Measurements from ENCODE around the gene CHDH. TPM values are rescaled to one million over a fixed set of nuclear protein-coding genes. Genes with fewer than 3 reads are reported as not detected.

CHDH gene, protein sequence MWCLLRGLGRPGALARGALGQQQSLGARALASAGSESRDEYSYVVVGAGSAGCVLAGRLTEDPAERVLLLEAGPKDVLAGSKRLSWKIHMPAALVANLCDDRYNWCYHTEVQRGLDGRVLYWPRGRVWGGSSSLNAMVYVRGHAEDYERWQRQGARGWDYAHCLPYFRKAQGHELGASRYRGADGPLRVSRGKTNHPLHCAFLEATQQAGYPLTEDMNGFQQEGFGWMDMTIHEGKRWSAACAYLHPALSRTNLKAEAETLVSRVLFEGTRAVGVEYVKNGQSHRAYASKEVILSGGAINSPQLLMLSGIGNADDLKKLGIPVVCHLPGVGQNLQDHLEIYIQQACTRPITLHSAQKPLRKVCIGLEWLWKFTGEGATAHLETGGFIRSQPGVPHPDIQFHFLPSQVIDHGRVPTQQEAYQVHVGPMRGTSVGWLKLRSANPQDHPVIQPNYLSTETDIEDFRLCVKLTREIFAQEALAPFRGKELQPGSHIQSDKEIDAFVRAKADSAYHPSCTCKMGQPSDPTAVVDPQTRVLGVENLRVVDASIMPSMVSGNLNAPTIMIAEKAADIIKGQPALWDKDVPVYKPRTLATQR
- polyA plus RNA-seq (ENCODE audit: insufficient read length in 3 of 3), result 1 to 10 TPM; 6.7 to 9.1 (median 8.8) TPM

DNA sequence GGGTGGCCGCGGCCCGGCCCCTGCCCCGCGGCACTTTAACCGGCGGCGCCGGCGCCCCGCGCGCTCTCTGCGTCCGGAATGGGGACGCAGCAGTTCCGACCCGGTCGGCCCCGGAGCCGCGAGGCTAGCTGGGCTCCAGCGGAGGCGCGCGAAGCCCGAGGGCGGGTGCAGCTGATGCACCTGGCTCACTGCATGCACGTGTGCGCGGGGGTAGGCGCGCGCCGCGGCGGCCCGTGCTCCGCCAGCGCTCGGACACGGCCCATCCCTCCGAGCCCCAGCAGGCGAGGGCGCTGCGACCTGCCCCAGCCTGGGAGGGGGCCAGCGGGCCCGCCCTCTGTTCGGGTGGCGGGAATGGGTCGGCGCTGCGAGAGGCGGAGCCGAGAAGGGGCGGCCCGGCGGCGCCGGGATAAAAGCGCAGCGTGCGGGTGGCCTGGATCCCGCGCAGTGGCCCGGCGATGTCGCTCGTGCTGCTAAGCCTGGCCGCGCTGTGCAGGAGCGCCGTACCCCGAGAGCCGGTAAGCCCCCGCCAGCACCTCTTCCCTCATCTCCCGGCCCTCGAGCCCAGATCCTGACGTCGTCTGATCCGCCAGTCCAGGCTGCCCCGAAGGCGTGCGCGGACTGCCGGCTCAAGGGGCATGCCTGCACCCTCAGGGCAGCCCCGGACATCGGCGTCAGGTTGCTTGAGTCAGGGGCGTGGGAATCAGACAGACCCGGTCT, at the start of gene CHDH, which contains the start of gene IL17RB:
Gene CHDH (minus strand): TSS at position 286 of the 717 bp plus-strand sequence. CDS start 22,411 bp downstream, outside the sequence.
Gene IL17RB (plus strand): TSS at position 435 of the 717 bp plus-strand sequence. CDS start 21 bp downstream, at position 456.
- peak in 1 of 3 donors; percentile 27 for DNase-seq (ENCODE audit: low read depth in 3 of 3, low spot score in 2 of 3)

GRCh38 chr3:53892286-53892637, 46.0 kb upstream of the CHDH start:
- DNase-seq (ENCODE audit: low read depth in 3 of 3, low spot score in 2 of 3), result peak in 1 of 3 donors; percentile 56

- DNase-seq (ENCODE audit: low read depth in 3 of 3, low spot score in 2 of 3), result peak; percentile 96 to 98 (median 98)
Measured at GRCh38 chr3:53891497-53892285, 45.5 kb upstream of the CHDH start, which contains the start of gene SELENOK. TSS of gene SELENOK (minus strand) at chr3:53891859.

GRCh38 chr3:53890726-53891475, 44.7 kb upstream of the CHDH start:
- DNase-seq (ENCODE audit: low read depth in 3 of 3, low spot score in 2 of 3), result no peak

DNA sequence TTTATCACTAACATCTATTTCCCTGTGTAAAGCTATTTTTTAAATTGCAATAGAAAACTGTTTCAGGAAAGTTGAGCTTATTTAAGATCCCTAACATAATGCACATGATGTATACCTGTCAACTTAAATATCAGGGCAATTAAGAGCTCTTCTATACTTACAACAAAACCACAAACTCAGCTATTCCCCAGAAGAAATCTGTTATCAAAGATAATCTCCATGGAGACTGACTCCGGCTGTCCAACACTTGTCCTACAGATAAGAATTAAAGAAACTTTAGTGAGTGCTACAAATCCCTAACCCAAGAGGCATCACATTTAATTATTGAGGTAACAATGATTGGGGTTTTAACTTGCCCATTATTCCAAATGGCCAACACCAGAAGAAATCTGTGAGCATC, 42.0 kb upstream of the CHDH start:
- no peak for DNase-seq (ENCODE audit: low read depth in 3 of 3, low spot score in 2 of 3)

- DNase-seq (ENCODE audit: low read depth in 3 of 3, low spot score in 2 of 3), result no peak
Measured at GRCh38 chr3:53887446-53887845, 41.2 kb upstream of the CHDH start.

GRCh38 chr3:53885239-53885638, 39.0 kb upstream of the CHDH start:
- no peak for DNase-seq (ENCODE audit: low read depth in 3 of 3, low spot score in 2 of 3)

DNA sequence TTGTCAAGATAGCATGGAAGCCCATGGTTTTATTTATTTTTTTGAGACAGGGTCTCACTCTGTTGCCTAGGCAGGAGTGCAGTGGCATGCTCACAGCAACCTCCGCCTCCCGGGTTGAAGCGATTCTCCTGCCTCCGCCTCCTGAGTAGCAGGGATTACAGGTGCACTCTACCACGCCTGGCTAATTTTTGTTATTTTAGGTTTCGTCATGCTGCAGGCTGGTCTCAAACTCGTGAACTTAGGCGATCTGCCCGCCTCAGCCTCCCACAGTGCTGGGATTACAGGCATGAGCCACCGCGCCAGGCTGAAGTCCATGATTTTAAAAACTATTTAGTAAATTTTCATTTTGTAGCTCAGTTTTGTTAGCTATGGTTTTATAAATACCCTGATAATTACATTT, 38.4 kb upstream of the CHDH start:
- no peak for DNase-seq (ENCODE audit: low read depth in 3 of 3, low spot score in 2 of 3)

DNA sequence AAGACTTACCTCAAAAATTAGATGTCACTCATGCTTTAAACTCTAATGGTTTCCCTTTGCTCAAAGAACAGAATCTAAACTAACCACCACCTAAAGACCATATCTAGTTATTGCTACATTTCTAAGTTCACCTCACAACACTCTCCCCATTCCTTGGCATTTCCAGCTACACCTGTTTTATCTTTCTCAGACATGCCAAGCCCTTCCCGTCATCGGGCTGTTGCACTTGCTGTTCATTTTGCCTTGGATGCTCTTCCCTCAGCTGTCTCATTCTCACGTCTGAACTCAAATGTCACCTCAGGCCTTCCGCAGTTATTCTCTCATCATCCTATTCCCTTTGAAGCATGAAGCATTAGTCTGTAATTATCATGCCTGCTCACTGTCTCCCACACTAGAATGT, 36.8 kb upstream of the CHDH start:
- no peak for DNase-seq (ENCODE audit: low read depth in 3 of 3, low spot score in 2 of 3)

- DNase-seq (ENCODE audit: low read depth in 3 of 3, low spot score in 2 of 3), result peak; percentile 74 to 87 (median 77)
Measured at GRCh38 chr3:53881691-53882593, 35.7 kb upstream of the CHDH start, which contains the start of gene ACTR8. TSS of gene ACTR8 (minus strand) at chr3:53882152. CDS start at chr3:53882101, 51 bp downstream.

DNA sequence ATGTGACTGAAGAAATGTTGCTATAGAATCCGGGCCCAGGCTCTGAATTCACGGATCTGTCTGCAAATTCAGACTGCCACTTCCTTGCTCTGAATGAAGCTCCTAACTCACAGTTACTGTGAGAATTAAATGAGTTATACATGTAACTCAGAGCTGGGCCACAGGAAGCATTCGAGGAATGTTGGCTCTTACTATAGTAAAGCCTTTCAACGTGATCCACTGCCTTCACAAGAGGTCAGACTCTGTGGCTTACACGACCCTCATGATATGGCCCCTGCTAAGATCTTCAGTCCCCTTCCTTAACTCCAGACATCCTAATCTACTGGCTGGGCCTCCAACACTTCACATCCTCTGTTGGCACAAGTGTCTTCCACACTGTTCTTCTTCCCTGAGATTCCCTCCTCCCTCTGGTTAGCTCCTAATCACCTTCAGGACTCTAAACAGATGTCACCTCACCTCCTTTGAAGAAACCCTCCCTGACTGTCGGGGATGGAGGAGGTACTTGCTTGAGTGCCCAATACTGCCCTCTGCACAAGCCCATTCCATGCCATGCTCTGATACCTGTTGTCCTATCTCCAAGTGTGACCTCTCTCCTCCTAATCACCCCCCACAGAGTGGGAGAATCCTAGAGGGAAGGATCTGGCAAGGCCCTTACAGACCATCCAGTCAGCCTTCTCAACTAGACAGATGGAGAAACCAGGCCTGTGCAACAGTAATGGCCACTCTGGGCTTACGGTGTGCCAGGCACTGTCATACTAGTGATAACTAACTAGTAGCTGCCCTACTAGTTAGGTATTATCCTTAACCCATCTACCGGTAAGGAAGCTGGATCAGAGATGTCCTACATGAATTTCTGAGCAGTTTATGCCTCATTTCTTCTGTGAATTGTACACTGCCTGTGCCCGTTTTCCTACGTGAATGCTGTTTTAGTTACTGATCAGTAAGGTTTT, 34.5 kb upstream of the CHDH start:
- DNase-seq (ENCODE audit: low read depth in 3 of 3, low spot score in 2 of 3), result no peak

DNA sequence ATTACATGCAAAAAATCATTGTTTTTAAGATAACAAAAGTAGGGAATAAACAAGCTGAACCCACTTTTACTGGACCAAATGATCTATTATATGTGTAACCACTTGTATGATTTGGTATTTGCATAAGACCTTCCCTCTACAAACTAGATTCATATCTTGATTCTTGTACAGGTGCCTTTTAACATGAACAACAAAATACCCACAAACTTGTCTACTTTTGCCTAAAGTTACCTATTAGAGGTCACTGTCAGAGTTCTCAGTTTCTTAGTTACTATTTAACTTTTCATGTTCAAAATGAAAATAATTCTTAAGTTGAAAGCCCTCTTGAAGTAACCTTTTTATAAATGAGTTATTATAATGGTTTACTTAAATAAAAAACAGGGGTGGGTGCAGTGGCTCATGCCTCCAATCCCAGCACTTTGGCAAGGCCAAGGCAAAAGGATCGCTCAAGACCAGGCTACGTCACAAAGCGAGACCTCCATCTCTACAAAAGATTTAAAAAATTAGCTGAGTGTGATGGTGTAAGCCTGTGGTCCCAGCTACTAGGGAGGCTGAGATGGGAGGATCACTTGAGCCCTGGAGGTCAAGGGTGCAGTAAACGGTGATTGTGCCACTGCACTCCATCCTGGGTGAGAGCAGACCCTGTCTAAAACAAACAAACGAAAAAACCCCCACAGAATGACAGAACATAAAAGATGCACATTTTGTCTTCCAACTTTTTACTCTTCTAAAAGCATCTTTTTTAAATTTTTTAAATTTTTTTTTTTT, 19.7 kb upstream of the CHDH start:
- no peak for DNase-seq (ENCODE audit: low read depth in 3 of 3, low spot score in 2 of 3)

DNA sequence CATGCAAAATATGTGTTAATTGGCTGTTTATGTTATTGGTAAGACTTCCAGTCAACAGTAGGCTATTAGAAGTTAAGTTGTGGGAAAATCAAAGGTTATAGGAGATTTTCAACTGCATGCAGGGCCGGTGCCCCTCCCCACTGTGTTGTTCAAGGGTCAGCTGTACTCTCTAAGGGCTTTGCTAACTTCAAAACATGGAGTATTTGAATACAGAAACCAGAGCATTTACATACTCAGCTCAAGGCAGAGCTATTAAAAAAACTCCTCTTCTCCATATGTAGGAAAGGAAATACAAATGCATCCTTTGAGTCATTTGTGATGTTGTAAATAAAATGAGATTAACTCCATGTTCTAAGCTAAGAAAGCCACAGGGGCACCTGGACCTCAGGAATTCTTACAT, 16.9 kb upstream of the CHDH start:
- DNase-seq (ENCODE audit: low read depth in 3 of 3, low spot score in 2 of 3), result no peak

GRCh38 chr3:53862241-53862640, 16.0 kb upstream of the CHDH start:
- DNase-seq (ENCODE audit: low read depth in 3 of 3, low spot score in 2 of 3), result no peak

DNA sequence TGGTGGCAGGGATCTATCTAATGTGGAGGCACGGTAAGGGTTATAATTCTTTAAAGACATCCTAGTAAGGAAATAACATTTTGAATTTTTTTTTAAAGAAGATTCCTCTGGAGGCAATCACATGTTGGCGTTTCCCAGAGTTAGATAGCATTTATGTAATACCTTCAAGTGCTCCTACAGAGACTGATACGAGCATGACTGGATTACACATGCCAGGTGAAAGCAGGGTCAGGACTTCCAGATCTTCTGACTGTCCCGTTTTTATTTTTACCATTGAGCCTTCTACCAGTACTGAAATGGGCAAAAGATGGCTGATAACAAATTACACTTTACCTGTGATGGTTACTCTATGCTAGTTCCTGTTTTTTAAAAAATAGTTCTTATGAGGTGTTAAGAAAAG, 14.0 kb upstream of the CHDH start:
- no peak for DNase-seq (ENCODE audit: low read depth in 3 of 3, low spot score in 2 of 3)

DNA sequence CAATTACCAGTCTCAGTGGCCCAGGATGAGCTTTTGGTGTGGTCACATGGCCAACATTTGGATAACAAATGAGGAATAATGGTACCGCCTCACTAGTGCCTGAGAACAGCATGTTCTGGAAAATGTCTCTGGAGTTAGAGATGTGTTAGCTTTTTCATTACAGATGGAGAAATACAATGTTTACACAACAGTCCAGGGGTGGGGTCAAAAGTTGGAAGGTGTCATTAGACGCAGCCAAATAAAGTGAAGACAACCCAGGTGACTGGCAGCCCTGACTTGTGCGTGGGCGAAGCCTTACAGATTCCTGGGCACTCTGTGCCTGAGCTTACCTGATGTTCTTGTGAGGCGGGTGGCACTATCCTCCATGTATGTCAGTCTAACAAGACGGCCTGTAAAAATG, 13.0 kb upstream of the CHDH start:
- no peak for DNase-seq (ENCODE audit: low read depth in 3 of 3, low spot score in 2 of 3)

All from right renal cortex interstitium (tissue), 3 donors.